SU-DHL-6 (cell line): Measurements from ENCODE around the gene MAP2K2.

Experiments used
- CTCF ChIP-seq: fragments of 200-600 bp; sonication (generic); IDR thresholded peaks from one replicate; pipeline ENCODE4 v1.5.1; 2017; ENCODE audit warnings: antibody characterized with exemption, mild to moderate bottlenecking, low read length, moderate library complexity; ENCODE audit not compliant: insufficient read depth, poor library complexity, severe bottlenecking
- EZH2phosphoT487 ChIP-seq: fragments of 200-600 bp; sonication (generic), shearing (Covaris generic); conservative IDR thresholded peaks from 2 replicates; pipeline ENCODE4 v1.6.1; 2018; ENCODE audit warnings: mild to moderate bottlenecking, antibody characterized with exemption, low read length, moderate library complexity, mixed read lengths

- TF ChIP-seq CTCF (no peak), EZH2phosphoT487 (no peak)
Observed at GRCh38 chr19:4064496-4065260, 59.2 kb downstream of the MAP2K2 start.
